ENCODE data around the gene SPARC. TPM values are rescaled to one million over a fixed set of nuclear protein-coding genes. Genes with fewer than 3 reads are reported as not detected.

Gene SPARC
- total RNA-seq, 1 donor from 2014 or later, result 9,466 TPM

DNA sequence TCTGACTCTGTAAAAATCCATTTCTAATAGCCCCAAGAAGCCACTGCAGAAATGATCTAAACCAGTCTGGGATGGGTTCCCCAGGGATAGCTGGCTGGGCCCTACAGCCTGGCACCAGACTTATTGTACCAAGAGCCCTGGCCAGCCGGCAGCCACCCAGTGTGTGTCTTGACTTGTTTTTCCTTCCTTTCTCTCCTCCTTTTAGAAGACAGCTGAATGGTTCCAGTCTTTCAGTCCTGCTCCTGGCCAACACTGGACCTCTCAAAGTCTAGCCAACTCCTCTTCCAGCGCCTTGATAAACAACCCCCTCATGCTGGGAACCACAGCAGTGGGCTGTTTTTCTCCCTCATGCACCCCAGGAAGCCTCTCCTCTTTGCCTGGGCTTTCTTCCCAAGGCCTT is 37.6 kb upstream of the SPARC start:
- no peaks in the 10 kb centered on the region for H3K27me3 Mint-ChIP-seq (ENCODE audit: unreplicated experiment)
- H3K36me3 Mint-ChIP-seq (ENCODE audit: unreplicated experiment), result peaks cover 2% of the 10 kb centered on the region
- H3K4me1 Mint-ChIP-seq (ENCODE audit: unreplicated experiment), result peaks cover 5% of the 10 kb centered on the region
- TF ChIP-seq, protein P1, sequence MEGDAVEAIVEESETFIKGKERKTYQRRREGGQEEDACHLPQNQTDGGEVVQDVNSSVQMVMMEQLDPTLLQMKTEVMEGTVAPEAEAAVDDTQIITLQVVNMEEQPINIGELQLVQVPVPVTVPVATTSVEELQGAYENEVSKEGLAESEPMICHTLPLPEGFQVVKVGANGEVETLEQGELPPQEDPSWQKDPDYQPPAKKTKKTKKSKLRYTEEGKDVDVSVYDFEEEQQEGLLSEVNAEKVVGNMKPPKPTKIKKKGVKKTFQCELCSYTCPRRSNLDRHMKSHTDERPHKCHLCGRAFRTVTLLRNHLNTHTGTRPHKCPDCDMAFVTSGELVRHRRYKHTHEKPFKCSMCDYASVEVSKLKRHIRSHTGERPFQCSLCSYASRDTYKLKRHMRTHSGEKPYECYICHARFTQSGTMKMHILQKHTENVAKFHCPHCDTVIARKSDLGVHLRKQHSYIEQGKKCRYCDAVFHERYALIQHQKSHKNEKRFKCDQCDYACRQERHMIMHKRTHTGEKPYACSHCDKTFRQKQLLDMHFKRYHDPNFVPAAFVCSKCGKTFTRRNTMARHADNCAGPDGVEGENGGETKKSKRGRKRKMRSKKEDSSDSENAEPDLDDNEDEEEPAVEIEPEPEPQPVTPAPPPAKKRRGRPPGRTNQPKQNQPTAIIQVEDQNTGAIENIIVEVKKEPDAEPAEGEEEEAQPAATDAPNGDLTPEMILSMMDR (IDR thresholded peaks at IDR 0.05), result no peak
- no peak overlapping the region for H3K4me3 Mint-ChIP-seq (ENCODE audit: unreplicated experiment)
- no peak overlapping the region for H3K27ac Mint-ChIP-seq (ENCODE audit: unreplicated experiment)
- DNase-seq (ENCODE audit: extremely low spot score, unreplicated experiment), result no peak
- H3K9me3 Mint-ChIP-seq (ENCODE audit: unreplicated experiment), result peaks cover 2% of the 10 kb centered on the region

DNA sequence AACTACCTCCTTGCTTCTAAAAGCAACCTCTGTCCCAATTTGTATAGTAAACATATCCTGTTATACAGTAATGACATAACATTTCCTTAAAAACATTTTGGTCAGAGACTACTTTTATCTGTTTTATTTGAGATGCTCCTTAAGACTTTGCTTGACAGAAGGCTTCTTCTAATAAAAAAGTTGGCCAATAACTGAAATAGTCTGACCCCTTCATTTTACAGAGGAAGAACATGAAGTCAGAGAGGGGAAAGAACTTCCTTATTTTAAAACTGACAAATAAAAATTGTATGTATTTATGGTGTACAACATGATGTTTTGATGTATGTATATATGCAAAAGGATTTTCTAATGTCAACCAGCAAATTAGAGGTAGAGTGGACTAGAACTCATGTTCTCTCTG is 35.8 kb upstream of the SPARC start:
- H3K36me3 Mint-ChIP-seq (ENCODE audit: unreplicated experiment), result no peaks in the 10 kb centered on the region
- DNase-seq (ENCODE audit: extremely low spot score, unreplicated experiment), result no peak
- H3K27ac Mint-ChIP-seq (ENCODE audit: unreplicated experiment), result no peak overlapping the region
- TF ChIP-seq, protein P1 (IDR thresholded peaks at IDR 0.05), result no peak
- H3K4me1 Mint-ChIP-seq (ENCODE audit: unreplicated experiment), result peaks cover 17% of the 10 kb centered on the region
- no peaks in the 10 kb centered on the region for H3K9me3 Mint-ChIP-seq (ENCODE audit: unreplicated experiment)
- H3K27me3 Mint-ChIP-seq (ENCODE audit: unreplicated experiment), result no peaks in the 10 kb centered on the region
- no peak overlapping the region for H3K4me3 Mint-ChIP-seq (ENCODE audit: unreplicated experiment)

DNA sequence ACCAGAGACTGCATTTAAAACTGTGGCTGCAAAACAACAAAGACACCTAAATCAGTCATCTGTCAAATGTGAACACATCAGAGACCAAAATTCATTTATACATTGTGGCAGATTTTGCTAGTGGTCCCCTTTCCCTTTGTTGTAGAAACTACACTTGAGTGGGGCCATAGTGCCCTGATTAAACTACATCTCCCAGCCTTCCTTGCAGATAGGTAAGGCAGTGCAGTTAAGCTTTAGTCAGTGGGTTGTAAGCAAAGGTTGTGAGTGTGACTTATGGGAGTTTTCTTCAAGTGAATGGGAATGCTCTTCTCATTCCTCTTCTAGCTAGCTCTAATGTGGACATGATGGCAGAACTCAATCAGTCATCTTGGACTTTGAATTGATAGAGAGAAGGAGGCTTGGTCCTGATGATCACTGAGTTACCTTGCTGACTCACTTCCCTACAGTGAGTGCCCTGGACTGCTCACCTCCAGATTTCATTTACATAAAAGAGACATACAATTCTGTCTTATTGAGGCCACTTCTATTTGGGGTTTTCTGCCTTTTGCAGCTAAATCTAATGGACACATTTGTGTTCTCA is 35.2 kb upstream of the SPARC start:
- H3K27ac Mint-ChIP-seq (ENCODE audit: unreplicated experiment), result no peak overlapping the region
- H3K9me3 Mint-ChIP-seq (ENCODE audit: unreplicated experiment), result no peaks in the 10 kb centered on the region
- H3K36me3 Mint-ChIP-seq (ENCODE audit: unreplicated experiment), result no peaks in the 10 kb centered on the region
- no peak overlapping the region for H3K4me3 Mint-ChIP-seq (ENCODE audit: unreplicated experiment)
- no peak for DNase-seq (ENCODE audit: extremely low spot score, unreplicated experiment)
- peaks cover 18% of the 10 kb centered on the region for H3K4me1 Mint-ChIP-seq (ENCODE audit: unreplicated experiment)
- no peaks in the 10 kb centered on the region for H3K27me3 Mint-ChIP-seq (ENCODE audit: unreplicated experiment)
- TF ChIP-seq, protein P1 (IDR thresholded peaks at IDR 0.05), result no peak

DNA sequence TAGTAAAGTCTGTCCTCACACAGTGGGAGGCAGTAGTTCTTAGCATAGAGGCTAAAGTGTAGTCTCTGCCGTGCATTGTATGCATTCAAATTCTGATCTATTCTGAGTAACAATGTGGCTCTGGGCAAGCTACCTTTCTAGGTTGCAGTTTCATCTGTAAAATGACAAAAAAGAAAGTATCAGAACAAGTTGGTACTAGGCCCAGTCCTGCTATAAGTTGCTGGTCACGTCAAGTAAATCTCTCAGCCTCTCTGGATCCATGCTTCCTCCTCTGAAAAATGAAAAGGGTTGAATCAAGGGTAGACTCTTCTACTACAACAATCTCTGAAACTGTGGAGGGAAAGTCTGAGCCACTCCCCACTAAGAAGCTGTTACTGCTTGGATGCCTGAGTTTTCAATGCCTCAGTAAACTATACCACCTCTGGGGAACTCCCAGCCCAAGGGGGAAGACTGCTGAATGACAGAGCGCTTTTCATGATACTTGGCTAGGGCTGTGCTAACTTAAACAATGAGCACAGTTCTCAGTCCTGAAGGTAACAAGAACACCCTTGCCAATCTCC is 34.5 kb upstream of the SPARC start:
- H3K27ac Mint-ChIP-seq (ENCODE audit: unreplicated experiment), result peak overlapping the region; percentile 27

DNA sequence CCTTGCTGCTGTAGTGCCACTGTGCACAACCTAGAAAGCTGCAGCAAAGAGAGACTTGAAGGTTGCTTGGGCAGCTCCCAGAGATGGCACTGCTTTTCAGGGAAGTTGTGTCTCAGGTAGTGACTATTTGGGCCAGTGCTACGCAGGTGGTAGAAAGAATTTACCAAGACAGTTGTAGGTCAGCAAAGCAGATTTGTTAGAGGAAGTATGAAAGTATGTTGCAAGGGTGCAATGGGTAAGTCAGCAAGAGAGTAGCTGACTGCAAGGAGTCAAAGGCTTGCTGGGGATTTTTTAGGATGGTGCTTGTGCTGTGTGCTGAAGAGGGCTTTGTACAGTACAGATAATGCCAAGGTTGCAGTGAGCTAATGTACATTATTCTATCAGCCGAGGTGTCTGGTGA is 33.5 kb upstream of the SPARC start:
- Mint-ChIP-seq H3K27me3 (ENCODE audit: unreplicated experiment) (no peaks in the 10 kb centered on the region), H3K36me3 (ENCODE audit: unreplicated experiment) (no peaks in the 10 kb centered on the region), H3K4me1 (ENCODE audit: unreplicated experiment) (peaks cover 18% of the 10 kb centered on the region), H3K4me3 (ENCODE audit: unreplicated experiment) (no peak overlapping the region), H3K9me3 (ENCODE audit: unreplicated experiment) (no peaks in the 10 kb centered on the region), H3K27ac (ENCODE audit: unreplicated experiment) (no peak overlapping the region)
- DNase-seq (ENCODE audit: extremely low spot score, unreplicated experiment), result no peak
- TF ChIP-seq, protein P1 (IDR thresholded peaks at IDR 0.05), result no peak

More for the DNA sequence above, 34.5 kb upstream of the SPARC start:
- H3K9me3 Mint-ChIP-seq (ENCODE audit: unreplicated experiment), result no peaks in the 10 kb centered on the region
- TF ChIP-seq, protein P1 (IDR thresholded peaks at IDR 0.05), result no peak
- no peaks in the 10 kb centered on the region for H3K36me3 Mint-ChIP-seq (ENCODE audit: unreplicated experiment)
- no peak overlapping the region for H3K4me3 Mint-ChIP-seq (ENCODE audit: unreplicated experiment)
- H3K4me1 Mint-ChIP-seq (ENCODE audit: unreplicated experiment), result peaks cover 18% of the 10 kb centered on the region
- DNase-seq (ENCODE audit: extremely low spot score, unreplicated experiment), result no peak
- no peaks in the 10 kb centered on the region for H3K27me3 Mint-ChIP-seq (ENCODE audit: unreplicated experiment)

Measured in osteocyte (in vitro differentiated cells).